ENCODE results near the gene CCKAR.

GRCh38 chr4:26466578-26467270, 23.6 kb downstream of the CCKAR start:
- TF ChIP-seq CTCF (IDR thresholded peaks at IDR 0.05) = no peak
- TF ChIP-seq POLR2A (IDR thresholded peaks at IDR 0.05) = no peak
